ENCODE data around the gene WIZ.

WIZ gene

GRCh38 chr19:15379083-15379998 lies 70.4 kb downstream of the WIZ start, which contains the start of gene AKAP8:
TSS of gene AKAP8 (minus strand) at chr19:15379787. CDS start at chr19:15379731, 56 bp downstream.
- peak within 1 kb of the TSS; percentile 96 for H4K91ac ChIP-seq (ENCODE audit: low read length)
- H3K14ac ChIP-seq (ENCODE audit: low read length in 2 of 2): peak within 1 kb of the TSS; percentile 5 to 100
- DNase-seq: peak; percentile 99
- peak within 1 kb of the TSS; percentile 71 for H2BK5ac ChIP-seq (ENCODE audit: low read depth, low read length, poor library complexity, severe bottlenecking)
- peak within 1 kb of the TSS; percentile 93 to 98 for H3K18ac ChIP-seq (ENCODE audit: low read depth in 1 of 2, low read length in 2 of 2)
- H4K8ac ChIP-seq (ENCODE audit: low read length): peak within 1 kb of the TSS; percentile 93
- no peaks in the 10 kb centered on the region for H3K27me3 ChIP-seq (ENCODE audit: control insufficient read depth in 1 of 2, insufficient read depth in 1 of 2, low read length in 2 of 2)
- peak within 1 kb of the TSS in 1 of 2 experiments; percentile 87 for H2BK12ac ChIP-seq (ENCODE audit: low read length in 2 of 2)
- under 1% methylated on average over 84 of the region's 111 CpGs for WGBS
- peak within 1 kb of the TSS; percentile 50 for H2AK5ac ChIP-seq (ENCODE audit: low read length, severe bottlenecking)
- H3K4ac ChIP-seq (ENCODE audit: low read depth in 1 of 2, low read length in 2 of 2): peak within 1 kb of the TSS; percentile 90 to 99
- H3K4me1 ChIP-seq (ENCODE audit: control insufficient read depth, insufficient read depth, low read depth, low read length): peaks cover 30% of the 10 kb centered on the region
- no peaks in the 10 kb centered on the region for H3K9me3 ChIP-seq (ENCODE audit: control insufficient read depth, low read length)
- H2BK15ac ChIP-seq (ENCODE audit: low read depth, poor library complexity, severe bottlenecking): peak within 1 kb of the TSS; percentile 84
- peak within 1 kb of the TSS; percentile 3 to 97 for H3K23ac ChIP-seq (ENCODE audit: low read length in 2 of 2)
- H2BK120ac ChIP-seq (ENCODE audit: low read depth, low read length): peak within 1 kb of the TSS; percentile 91
- H3K36me3 ChIP-seq (ENCODE audit: control insufficient read depth in 1 of 2, insufficient read depth in 2 of 2, low read depth in 1 of 2, low read length in 2 of 2): peaks cover 14 to 20% of the 10 kb centered on the region in 2 experiments
- H3K4me2 ChIP-seq (ENCODE audit: low read length, poor library complexity, severe bottlenecking): peak within 1 kb of the TSS; percentile 90
- peaks cover 9% of the 10 kb centered on the region for H3K79me1 ChIP-seq (replicated peaks; ENCODE audit: low read length, poor library complexity, severe bottlenecking)
- peak within 1 kb of the TSS; percentile 92 for H3K27ac ChIP-seq (ENCODE audit: low read length, poor library complexity, severe bottlenecking)
- peak within 1 kb of the TSS; percentile 99 for H3K9ac ChIP-seq (ENCODE audit: low read length)
- peak within 1 kb of the TSS; percentile 94 to 96 for H3K4me3 ChIP-seq (ENCODE audit: insufficient read depth in 1 of 2, low read depth in 1 of 2, low read length in 2 of 2)
- peak within 1 kb of the TSS; percentile 91 for H2AFZ ChIP-seq (ENCODE audit: low read depth, low read length)

GRCh38 chr19:15378534-15379082 lies 71.1 kb downstream of the WIZ start:
- peak overlapping the region; percentile 90 for H3K4me2 ChIP-seq (ENCODE audit: low read length, poor library complexity, severe bottlenecking)
- WGBS: 0% methylated on average over 22 of the region's 22 CpGs
- peak overlapping the region; percentile 5 to 93 for H3K14ac ChIP-seq (ENCODE audit: low read length in 2 of 2)
- peaks cover 9% of the 10 kb centered on the region for H3K79me1 ChIP-seq (replicated peaks; ENCODE audit: low read length, poor library complexity, severe bottlenecking)
- peak overlapping the region; percentile 48 for H4K91ac ChIP-seq (ENCODE audit: low read length)
- H2BK12ac ChIP-seq (ENCODE audit: low read length in 2 of 2): peak overlapping the region in 1 of 2 experiments; percentile 15
- peaks cover 22 to 25% of the 10 kb centered on the region in 2 experiments for H3K36me3 ChIP-seq (ENCODE audit: control insufficient read depth in 1 of 2, insufficient read depth in 2 of 2, low read depth in 1 of 2, low read length in 2 of 2)
- peak overlapping the region; percentile 94 to 96 for H3K4me3 ChIP-seq (ENCODE audit: insufficient read depth in 1 of 2, low read depth in 1 of 2, low read length in 2 of 2)
- H3K27ac ChIP-seq (ENCODE audit: low read length, poor library complexity, severe bottlenecking): peak overlapping the region; percentile 92
- no peaks in the 10 kb centered on the region for H3K27me3 ChIP-seq (ENCODE audit: control insufficient read depth in 1 of 2, insufficient read depth in 1 of 2, low read length in 2 of 2)
- H3K4ac ChIP-seq (ENCODE audit: low read depth in 1 of 2, low read length in 2 of 2): peak overlapping the region; percentile 84 to 99
- H4K8ac ChIP-seq (ENCODE audit: low read length): peak overlapping the region; percentile 93
- peak overlapping the region; percentile 99 for H3K9ac ChIP-seq (ENCODE audit: low read length)
- H3K9me3 ChIP-seq (ENCODE audit: control insufficient read depth, low read length): no peaks in the 10 kb centered on the region
- peak; percentile 76 for DNase-seq
- peak overlapping the region; percentile 93 to 98 for H3K18ac ChIP-seq (ENCODE audit: low read depth in 1 of 2, low read length in 2 of 2)
- peak overlapping the region; percentile 26 for H2BK15ac ChIP-seq (ENCODE audit: low read depth, poor library complexity, severe bottlenecking)
- peak overlapping the region; percentile 71 for H2BK5ac ChIP-seq (ENCODE audit: low read depth, low read length, poor library complexity, severe bottlenecking)
- H3K23ac ChIP-seq (ENCODE audit: low read length in 2 of 2): peak overlapping the region; percentile 3 to 97
- H2BK120ac ChIP-seq (ENCODE audit: low read depth, low read length): peak overlapping the region; percentile 91
- no peak overlapping the region for H2AFZ ChIP-seq (ENCODE audit: low read depth, low read length)
- peaks cover 31% of the 10 kb centered on the region for H3K4me1 ChIP-seq (ENCODE audit: control insufficient read depth, insufficient read depth, low read depth, low read length)
- peak overlapping the region; percentile 50 for H2AK5ac ChIP-seq (ENCODE audit: low read length, severe bottlenecking)

DNA sequence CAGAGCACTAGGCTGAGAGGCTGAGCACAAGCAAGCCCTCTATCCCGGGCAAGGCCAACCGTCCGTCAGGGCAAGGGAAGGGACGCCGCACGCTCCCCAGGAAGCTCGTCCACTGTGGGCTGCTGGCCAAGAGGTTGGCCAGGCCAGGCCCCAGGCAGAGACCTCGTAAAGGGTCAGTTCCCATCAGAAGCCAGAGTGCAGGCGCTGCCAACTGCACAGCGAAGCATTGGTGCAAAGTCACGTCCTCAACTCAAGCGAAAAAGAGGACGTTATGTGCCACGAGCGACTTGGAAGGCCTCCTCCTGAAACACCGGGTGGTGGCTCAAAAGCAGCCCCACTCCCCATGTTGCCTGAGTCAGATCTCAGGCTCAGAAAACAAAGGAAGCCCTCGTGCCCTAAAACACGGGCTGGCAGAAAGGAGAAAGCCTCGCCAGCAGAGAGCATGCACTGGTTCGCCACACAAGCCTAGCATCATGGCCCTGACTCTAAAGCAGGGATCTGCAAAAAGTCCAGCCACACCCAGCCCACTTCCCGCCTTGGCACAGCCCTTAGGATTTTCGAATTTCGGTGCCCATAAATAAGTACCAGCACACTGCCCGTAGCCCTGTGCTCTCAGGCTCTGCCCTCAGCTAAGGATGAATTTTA lies 74.8 kb downstream of the WIZ start:
- WGBS: 95% methylated on average over 24 of the region's 24 CpGs
- peak overlapping the region in 1 of 2 experiments; percentile 64 for H3K4me3 ChIP-seq (ENCODE audit: insufficient read depth in 1 of 2, low read depth in 1 of 2, low read length in 2 of 2)
- no peak overlapping the region for H3K14ac ChIP-seq (ENCODE audit: low read length in 2 of 2)
- H2BK5ac ChIP-seq (ENCODE audit: low read depth, low read length, poor library complexity, severe bottlenecking): no peak overlapping the region
- H3K27ac ChIP-seq (ENCODE audit: low read length, poor library complexity, severe bottlenecking): no peak overlapping the region
- peak overlapping the region; percentile 47 for H4K91ac ChIP-seq (ENCODE audit: low read length)
- no peak overlapping the region for H2AFZ ChIP-seq (ENCODE audit: low read depth, low read length)
- peaks cover 40 to 47% of the 10 kb centered on the region in 2 experiments for H3K36me3 ChIP-seq (ENCODE audit: control insufficient read depth in 1 of 2, insufficient read depth in 2 of 2, low read depth in 1 of 2, low read length in 2 of 2)
- no peak overlapping the region for H2AK5ac ChIP-seq (ENCODE audit: low read length, severe bottlenecking)
- no peak overlapping the region for H3K23ac ChIP-seq (ENCODE audit: low read length in 2 of 2)
- peak overlapping the region; percentile 46 for H3K9ac ChIP-seq (ENCODE audit: low read length)
- H3K79me1 ChIP-seq (replicated peaks; ENCODE audit: low read length, poor library complexity, severe bottlenecking): peaks cover 23% of the 10 kb centered on the region
- H2BK15ac ChIP-seq (ENCODE audit: low read depth, poor library complexity, severe bottlenecking): no peak overlapping the region
- no peak for DNase-seq
- H3K4ac ChIP-seq (ENCODE audit: low read depth in 1 of 2, low read length in 2 of 2): no peak overlapping the region
- no peaks in the 10 kb centered on the region for H3K9me3 ChIP-seq (ENCODE audit: control insufficient read depth, low read length)
- no peak overlapping the region for H3K18ac ChIP-seq (ENCODE audit: low read depth in 1 of 2, low read length in 2 of 2)
- no peaks in the 10 kb centered on the region for H3K27me3 ChIP-seq (ENCODE audit: control insufficient read depth in 1 of 2, insufficient read depth in 1 of 2, low read length in 2 of 2)
- no peak overlapping the region for H4K8ac ChIP-seq (ENCODE audit: low read length)
- no peak overlapping the region for H2BK120ac ChIP-seq (ENCODE audit: low read depth, low read length)
- no peak overlapping the region for H2BK12ac ChIP-seq (ENCODE audit: low read length in 2 of 2)
- H3K4me1 ChIP-seq (ENCODE audit: control insufficient read depth, insufficient read depth, low read depth, low read length): peaks cover 26% of the 10 kb centered on the region
- no peak overlapping the region for H3K4me2 ChIP-seq (ENCODE audit: low read length, poor library complexity, severe bottlenecking)
